NCI-H1048 (cell line): ENCODE data around the gene FCN1.

ENCODE experiments used
- DNase-seq: peaks from one replicate; lab custom pipeline; 2025; lab: John Stamatoyannopoulos, UW

The FCN1 gene

GRCh38 chr9:134951461-134951860 lies 33.7 kb upstream of the FCN1 start:
- no peak for DNase-seq

GRCh38 chr9:134950386-134951210 lies 32.9 kb upstream of the FCN1 start:
- no peak for DNase-seq

GRCh38 chr9:134949681-134950385 lies 32.1 kb upstream of the FCN1 start:
- no peak for DNase-seq

DNA sequence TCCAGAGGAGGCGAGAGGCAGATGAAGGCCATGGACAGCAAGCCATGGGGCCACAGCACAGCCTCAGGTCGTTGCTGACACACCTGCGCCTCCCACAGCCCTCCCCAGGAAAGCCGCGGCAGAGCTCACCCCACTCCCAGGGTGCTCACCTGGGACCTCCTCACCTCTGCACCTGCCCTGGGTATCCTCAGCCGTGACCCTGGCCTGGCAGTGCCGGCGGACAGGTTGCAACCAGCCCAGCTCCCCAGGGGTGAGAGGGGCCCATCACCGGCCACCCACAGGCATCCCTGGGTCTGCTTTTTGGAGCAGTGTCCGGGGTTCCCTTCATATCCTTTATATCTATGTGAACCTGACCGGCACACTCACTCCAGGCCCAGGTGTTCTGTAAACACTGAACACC lies 30.4 kb upstream of the FCN1 start:
- DNase-seq: no peak

- DNase-seq: no peak
Observed at GRCh38 chr9:134947265-134947955, 29.7 kb upstream of the FCN1 start.

GRCh38 chr9:134946663-134947062 lies 29.0 kb upstream of the FCN1 start:
- no peak for DNase-seq

- DNase-seq: no peak
Observed at GRCh38 chr9:134945509-134946275, 28.0 kb upstream of the FCN1 start.

- no peak for DNase-seq
Observed at GRCh38 chr9:134944916-134945315, 27.2 kb upstream of the FCN1 start.

DNA sequence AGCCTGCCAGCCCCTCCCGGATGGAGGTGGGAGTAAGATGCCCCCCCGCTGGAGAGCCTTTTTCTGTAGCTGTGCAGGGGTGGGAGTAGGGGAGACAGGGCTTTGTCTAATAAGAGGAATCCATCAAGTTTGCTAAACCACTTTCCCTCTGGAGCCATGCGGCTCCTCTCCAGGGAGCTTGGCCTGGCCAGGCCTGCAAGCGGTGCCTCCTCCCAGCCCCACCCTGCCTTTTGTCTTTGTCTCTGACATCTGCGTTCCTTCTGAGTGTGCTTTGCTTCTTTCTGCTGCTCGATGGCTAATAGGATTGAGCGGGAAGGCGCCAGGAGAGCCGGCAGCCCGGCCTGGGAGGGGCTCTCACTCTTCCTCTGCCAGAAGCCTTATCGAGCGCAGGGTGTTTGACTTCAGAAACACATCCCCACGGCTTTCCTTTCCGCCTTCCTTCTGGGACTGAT lies 26.7 kb upstream of the FCN1 start:
- DNase-seq: no peak

- no peak for DNase-seq
Observed at GRCh38 chr9:134943836-134944235, 26.1 kb upstream of the FCN1 start.

- DNase-seq: no peak
Observed at GRCh38 chr9:134943411-134943810, 25.7 kb upstream of the FCN1 start.

GRCh38 chr9:134942788-134943184 lies 25.1 kb upstream of the FCN1 start:
- DNase-seq: no peak

DNA sequence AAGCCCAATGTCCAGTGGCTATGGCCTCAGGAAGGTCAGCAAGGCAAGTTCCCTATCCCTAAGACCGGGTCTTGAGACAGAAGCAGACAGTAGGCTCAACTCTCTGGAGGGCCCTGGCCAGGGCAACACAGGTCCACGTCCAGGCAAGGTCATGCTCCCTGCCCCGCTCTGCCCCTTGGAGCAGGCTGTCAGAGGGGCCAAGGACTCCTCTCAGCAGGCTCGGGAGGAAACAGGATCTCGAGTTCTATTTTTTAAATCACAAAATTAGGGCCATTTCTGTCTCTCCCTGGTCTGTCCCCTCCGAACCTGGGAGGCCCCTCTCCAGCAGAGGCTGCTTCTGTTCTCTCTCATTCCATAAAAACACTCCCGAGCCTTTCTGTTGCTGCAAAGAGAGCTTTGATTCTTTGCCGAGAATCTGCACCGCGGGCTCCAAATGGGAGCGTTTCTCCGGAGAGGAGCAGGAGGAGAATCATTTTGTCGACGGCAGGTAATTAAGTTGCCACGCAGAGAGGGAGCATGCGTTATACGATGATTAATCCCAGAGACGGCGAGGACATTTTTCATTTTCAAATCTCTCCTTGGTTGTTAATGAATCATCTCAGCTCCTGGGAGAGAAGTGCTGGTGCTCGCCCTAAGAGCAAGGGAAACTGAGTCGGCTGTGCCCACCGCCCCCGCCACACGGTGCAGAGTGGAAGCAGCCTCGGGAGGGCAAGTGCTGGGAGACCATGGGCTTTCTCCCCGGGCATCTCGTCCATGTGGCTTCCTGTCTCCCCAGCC lies 24.5 kb upstream of the FCN1 start:
- DNase-seq: no peak

GRCh38 chr9:134940236-134941208 lies 22.8 kb upstream of the FCN1 start:
- DNase-seq: no peak

GRCh38 chr9:134939836-134940235 lies 22.1 kb upstream of the FCN1 start:
- DNase-seq: no peak

- no peak for DNase-seq
Observed at GRCh38 chr9:134939080-134939733, 21.5 kb upstream of the FCN1 start.

DNA sequence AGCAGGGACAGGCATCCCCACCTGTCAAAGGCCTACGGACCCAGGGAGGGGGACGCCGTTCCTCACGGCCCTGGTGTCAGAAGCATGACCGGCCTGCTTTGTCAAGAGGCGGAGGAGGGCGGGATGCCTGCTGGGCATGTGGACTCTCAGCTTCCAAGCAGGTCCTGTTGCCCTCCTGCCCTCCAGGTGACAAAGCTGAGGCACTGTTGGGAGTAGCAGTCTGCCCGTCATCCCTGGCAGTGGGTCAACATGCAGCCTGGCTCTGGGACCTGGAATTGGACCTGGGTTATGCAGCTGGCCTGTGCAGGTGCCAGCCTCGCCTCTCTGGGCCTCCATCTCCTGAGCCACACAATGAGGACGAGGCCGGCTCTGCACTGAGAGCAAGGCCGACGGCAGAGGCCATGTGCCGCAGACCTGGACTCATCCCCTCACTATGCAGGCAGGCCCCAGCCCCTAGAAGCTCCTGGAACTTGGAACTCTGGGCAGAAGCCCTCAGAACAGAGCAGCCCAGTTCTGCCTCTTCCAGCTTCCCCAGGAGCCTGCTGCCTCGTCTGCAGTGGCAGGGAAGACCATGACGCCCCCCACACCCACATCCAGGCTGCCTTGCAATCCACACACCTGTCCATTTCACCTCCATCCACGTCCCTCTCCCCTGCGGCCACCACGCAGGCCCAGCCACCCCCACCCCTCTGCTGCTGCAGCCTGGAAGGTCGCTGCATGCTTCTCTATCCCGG lies 20.8 kb upstream of the FCN1 start:
- DNase-seq: no peak

DNA sequence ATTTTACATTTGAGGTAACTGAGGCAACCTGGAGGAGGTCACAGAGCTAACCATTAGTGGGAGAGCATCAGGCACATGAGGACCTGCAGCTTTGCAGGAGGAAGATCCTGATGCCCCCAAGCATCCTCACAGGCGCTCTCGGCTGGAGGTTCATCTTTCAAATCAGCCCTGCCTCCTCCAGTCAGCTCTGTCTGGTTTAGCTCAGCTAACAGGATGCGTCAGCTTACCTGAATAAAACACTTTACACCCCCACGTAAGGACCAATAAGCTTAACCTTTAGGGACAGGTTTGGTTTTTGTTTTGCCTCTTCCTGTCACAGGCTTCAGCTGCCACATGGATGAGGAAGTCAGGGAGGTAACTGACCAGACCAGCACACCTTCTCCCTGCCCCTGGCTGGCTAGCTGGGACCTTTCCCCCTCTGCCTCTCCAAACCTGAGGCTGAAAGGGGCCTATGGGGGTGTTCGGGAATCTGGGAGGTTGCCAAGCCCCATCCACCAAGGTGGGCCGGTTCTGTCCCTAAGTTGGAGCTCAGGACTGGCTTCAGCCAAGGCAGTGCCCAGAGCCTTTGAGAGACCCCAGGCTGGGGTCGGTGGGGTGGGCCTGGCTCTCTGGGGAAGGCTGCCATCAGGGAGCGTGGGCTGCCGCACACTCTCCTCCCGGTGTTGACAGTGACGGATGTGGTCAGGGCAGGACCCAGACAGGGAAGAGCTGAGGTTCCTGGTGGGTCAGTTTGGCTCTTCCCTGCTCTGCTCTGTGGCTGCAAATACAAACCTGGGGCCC lies 20.0 kb upstream of the FCN1 start:
- no peak for DNase-seq
